HG02623 (cell line): ENCODE measurements around the gene SNX13.
"Not testable (repeated sequence)": the region's sequence is repeated elsewhere in the genome, so short reads cannot be mapped to it uniquely, and the experiment has no call there.

ENCODE experiments used
- ATAC-seq: cut with Tn5 transposase; IDR thresholded peaks from one replicate; pipeline ENCODE4 v1.9.1; 2021; ENCODE audit warnings: moderate library complexity; ENCODE audit not compliant: unreplicated experiment

Gene SNX13

DNA sequence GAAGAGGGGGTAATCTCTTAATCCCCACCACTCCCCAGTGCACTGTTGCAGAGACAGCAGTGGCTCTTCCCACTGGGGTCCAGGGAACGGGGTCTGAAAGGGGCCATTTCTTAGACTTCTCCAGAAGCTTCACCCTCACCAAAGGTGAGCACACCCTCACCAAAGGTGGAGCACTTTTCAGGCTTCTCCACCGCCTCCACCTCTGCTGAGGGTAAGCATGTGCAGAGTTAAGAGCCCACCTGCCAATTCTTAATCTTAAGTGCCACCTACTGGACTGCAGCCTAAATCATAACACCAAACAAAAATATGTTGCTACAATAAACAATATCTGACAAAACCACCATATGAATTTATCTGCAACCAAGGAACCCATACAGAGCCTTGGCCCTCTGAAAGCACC, 27.0 kb downstream of the SNX13 start:
- ATAC-seq: no peak

GRCh38 chr7:17912536-17913235, 27.6 kb downstream of the SNX13 start:
- ATAC-seq: no peak

DNA sequence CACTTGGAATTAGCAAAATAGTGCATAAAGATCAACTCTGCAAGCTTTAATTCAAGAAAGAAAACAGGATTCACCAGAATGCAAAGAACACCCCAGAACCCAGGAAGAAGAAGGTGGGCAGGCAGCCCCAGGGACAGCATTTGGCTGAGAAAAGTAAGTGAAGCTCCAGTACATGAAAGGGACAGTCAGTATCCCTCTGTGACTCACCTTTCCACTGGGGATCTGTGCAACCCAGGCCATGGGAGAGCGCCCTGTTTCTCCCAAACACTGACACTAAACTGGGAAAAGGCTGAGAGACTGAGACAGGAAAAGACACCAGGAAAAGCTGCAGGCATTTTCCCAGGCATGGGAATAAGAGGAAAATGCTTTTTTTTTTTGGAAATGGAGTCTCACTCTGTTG, 28.2 kb downstream of the SNX13 start:
- ATAC-seq: no peak

- ATAC-seq: no peak
Measured at GRCh38 chr7:17910377-17910776, 29.9 kb downstream of the SNX13 start.

GRCh38 chr7:17909310-17909709, 31.0 kb downstream of the SNX13 start:
- not testable (repeated sequence) for ATAC-seq

DNA sequence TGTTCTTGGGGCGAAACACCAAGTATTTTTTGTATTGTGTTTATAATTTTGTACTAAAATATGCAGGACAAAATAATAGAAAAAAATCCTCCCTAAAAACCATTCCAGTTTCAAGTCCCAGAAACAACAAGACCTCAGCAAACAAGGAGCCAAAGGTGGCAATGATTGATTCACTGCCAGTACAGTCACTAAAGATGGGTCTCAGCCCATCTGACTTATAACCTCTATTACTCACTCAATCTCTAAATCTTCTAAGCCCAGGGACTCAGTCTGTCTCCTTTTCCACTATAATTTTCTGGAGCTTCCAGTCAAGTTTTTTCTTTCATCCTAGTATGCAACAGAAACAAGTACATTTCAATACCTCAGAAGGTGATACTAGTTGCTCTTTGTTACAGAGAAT, 33.3 kb downstream of the SNX13 start:
- ATAC-seq: no peak

DNA sequence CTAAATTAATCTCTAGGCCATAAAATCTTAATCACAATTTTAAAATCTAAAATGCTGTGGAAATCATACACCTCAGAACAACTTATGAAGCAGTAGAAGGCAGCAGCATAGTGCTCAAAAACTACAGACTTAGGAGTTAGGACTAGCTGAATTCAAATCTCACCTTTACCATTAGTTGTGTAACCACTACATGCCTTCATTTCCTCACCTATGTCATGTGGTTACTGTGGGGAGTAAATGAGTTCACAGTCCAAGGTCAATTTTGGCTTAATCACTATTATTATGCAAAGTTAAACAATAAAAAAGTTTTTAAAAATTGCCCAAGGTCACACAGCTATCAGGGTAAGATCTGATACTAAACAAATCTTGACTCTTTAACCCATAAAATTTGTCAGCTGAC, 37.0 kb downstream of the SNX13 start:
- no peak for ATAC-seq

DNA sequence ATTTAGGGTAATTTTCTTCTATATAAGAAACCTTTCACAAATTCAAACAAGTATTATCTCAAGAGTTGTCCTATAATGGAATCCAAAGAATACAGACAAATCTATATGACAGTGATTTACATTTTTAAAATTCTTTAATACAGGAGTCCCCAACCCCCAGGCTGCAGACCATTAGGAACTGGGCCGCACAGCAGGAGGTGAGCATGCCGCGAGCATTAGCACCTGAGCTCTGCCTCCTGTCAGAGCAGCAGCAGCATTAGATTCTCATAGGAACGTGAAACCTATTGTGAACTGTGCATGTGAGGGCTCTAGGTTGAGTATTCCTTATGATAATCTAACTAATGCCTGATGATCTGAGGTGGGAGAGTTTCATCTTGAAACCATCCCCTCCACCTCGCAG, 37.7 kb downstream of the SNX13 start:
- no peak for ATAC-seq

DNA sequence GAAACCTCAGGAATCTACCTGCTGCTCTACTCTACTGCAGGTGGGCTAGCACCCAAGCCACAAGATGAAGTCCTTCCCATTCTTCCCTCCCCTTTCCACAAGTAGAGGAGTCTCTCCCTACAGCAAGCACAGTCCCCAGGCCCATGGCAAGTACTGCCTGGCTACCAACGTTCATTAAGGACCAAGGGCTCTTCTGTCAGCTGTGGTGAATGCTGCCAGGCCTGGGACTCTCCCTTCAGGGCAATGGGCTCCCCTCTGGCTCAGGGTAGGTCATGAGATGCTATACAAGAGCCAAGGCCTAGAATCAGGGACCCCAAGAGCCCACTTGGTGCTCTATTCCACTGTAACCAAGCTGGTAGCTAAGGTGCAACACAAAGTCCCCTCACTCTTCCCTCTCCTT, 39.8 kb downstream of the SNX13 start:
- no peak for ATAC-seq

- no peak for ATAC-seq
Measured at GRCh38 chr7:17898111-17898510, 42.2 kb downstream of the SNX13 start.

DNA sequence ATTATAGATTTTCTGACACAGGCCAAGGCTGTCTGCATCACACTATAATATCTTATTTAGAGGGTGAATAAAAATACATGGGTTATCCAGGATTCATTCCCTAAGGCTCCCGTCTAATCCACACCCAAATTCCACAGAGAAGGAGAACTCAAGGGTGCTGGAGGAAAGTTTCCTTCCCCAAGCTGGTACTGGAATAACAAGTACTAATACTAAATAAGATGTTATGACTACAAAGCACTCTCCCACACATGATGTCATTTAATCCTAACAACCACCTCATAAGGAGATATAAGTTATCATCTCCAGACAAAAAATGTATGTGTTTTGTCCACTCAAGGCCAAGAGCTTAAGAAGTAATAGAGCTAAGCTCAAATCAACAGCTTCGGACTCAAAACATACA, 53.0 kb downstream of the SNX13 start:
- ATAC-seq: no peak

DNA sequence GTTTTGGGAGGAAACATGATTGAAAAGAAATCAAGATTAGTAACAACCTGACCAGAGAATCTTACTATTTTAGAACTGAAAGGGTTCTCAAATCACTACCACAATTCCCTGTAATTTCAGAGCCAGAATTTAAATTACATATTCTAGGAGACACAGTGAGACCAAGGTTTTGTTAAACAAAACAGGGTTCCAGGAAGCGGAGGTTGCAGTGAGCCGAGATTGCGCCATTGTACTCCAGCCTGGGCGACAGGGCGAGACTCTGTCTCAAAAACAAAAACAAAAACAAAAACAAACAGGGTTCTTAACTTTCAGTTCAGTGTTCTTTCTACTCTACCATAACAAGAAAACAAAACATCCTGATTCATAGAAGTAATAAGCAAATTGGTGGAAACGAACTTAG, 57.6 kb downstream of the SNX13 start:
- ATAC-seq: no peak

GRCh38 chr7:17879075-17879661, 61.1 kb downstream of the SNX13 start:
- ATAC-seq: no peak

DNA sequence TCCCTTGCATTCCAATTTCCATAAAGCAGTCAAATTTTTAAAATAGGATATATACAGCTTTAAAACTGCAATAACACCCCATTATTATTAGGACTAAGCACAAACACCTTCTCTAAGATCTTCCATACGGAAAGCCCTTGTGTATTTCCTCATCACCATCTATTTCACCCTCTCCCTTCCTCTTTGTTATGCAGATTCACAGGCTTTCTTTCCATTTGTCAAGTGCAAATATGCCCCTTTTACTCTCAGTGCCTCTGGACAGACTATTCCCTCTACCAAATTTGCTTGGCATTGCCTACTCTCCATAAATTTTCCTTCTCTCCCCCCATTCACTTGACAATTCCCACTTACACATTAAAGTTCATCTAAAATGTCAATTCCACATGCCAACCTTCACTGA, 61.7 kb downstream of the SNX13 start:
- no peak for ATAC-seq

DNA sequence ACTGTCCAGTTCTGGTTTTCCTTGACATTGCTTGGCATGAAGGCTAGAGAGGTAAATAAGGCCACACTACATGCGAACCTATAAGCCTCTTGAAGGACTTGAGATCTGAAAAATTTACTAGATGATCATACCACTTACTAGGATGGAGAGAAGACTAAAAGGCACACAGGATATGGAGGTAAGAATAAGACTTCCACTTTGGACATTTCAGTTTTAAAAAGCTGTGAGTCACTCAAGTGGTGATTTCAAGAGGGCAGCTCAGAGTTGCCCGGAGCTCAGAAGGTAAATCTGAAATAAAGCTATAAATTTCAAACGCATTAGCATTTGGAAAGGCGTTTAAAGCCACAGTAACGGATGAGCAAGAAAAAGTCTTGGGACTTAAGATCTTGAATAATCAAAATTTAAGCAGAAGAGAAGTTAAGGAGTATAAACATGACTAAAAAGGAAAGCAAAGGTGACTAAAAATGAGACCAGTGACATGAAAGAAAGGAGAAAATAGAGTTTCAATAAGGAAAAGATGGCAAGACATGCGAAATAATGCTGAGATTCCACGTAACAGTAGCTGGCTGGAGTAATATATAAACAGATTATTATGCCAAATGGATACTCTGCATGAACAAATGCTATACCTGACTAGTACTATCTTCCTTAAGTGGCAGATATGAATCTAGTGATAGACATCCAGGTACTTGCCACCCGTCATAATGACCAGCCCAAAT, 68.3 kb downstream of the SNX13 start:
- ATAC-seq: no peak

- ATAC-seq: no peak
Measured at GRCh38 chr7:17870406-17870805, 69.9 kb downstream of the SNX13 start.

DNA sequence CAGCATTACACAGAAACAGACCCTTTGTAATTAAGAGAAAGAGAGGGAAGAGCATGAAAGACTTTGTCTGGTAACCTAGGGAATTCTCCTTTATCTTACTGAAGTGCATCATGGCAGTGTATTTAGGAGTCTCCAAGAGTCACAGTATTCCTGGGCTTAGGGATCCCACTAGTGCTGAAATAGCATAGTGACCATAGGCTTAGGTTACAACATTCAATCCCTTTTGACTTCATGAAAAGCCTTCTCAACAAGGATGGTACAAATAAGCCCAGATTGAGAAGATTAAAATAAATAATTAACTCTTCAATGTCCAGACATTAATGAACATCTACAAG, 76.5 kb downstream of the SNX13 start:
- no peak for ATAC-seq

DNA sequence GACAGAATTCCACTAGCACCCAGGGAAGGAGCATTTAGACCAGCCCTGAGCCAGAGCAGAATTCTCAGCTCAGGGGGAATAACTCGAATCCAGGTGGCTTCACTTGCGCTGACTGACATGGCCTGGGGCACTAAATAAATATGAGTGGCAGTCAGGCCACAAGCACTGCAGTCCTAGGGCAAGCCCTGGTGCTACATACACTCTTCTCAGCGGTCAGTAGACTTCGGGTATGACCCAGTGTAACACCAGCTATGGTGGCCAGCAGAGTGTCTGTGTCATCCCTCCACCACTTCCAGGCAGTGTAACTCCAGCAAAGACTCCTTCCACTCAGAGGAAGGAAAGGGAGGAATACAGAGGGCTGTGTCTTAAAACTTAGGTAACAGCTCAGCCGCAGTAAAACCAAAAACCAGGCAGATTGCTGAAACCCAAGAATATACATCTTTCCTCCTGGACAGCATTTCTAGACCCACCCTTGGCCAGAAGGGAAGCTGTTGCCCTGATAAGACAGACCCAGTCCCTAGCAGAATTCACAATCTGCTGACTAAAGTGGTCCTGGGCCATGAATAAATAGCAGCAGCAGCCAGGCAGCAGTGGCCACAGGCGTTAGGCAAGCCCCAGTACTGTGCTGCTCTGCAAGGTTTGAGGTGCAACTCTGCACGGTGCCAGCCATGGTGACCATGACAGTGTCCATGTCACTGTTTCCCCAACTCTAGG, 77.0 kb downstream of the SNX13 start:
- no peak for ATAC-seq

DNA sequence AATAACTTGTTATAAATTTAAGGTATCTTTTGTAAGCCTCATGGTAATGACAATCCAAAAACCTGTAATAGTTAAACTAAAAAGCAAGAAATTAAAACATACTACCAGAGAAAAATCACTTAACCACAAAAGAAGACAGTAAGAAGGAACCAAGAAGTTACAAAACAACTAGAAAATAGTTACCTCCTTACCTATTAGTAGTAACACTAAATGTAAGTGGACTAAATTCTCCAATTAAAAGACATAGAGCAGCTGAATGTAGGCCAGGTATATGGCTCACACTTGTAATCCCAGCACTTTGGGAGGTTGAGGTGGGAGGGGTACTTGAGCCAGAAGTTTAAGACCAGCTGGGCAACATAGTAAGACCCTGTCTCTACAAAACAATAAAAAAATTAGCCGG, 84.0 kb downstream of the SNX13 start:
- ATAC-seq: no peak

- ATAC-seq: no peak
Measured at GRCh38 chr7:17855202-17855601, 85.1 kb downstream of the SNX13 start.

DNA sequence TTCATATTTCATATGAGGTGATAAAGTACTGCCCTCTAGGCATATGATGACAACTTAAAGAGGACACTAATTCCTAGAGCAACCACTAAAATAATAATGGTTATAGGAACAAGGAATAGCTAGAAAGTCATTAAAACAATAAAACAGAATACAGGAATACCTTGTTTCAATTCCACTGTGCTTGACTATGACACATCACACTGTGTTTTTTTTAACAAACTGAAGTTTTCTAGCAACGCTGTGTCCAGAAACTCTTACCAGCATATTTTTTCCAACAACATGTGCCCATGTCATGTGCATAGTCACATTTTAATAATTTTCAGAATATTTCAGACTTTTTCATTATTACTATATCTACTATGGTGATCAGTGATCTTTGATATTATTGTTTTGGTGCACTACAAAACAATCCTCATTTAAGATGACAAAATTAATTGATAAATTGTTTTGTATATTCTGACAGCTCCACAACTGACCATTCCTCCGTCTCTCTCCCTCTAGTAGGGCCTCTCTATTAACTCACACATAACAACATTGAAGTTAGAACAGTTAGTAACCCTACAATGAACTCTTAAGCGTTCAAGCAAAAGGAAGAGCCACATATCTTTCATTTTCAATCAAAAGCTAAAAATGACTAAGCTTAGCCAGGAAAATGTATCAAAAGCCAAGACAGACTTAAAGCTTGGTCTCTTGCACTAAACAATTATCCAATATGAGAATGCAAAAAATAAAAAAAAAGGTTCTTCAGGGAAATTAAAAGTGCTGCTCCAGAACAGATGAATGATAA, 85.8 kb downstream of the SNX13 start:
- ATAC-seq: no peak
